HepG2 (cell line): Measurements from ENCODE around the gene TRIM28. TPM values are rescaled to one million over a fixed set of nuclear protein-coding genes. Genes with fewer than 3 reads are reported as not detected.
"Not testable (repeated sequence)": the region's sequence is repeated elsewhere in the genome, so short reads cannot be mapped to it uniquely, and the experiment has no call there.

Source experiments
- ATAC-seq: fragments of 200-7000 bp; cut with Tn5 transposase; 3 replicates; pipeline ENCODE4 v1.9.1; 2020; ENCODE audit warnings: mild to moderate bottlenecking, moderate library complexity
- BruUV-seq: library from RNA; stranded (reverse); fragments of 400-500 nt; replicated peaks from 2 replicates; lab custom pipeline; 2021; lab: Mats Ljungman, UMichigan
- CTCF ChIA-PET: fragments of 300-600 bp; formaldehyde crosslinking; extraction: SDS; loops from one replicate; lab custom pipeline; 2021; ENCODE audit warnings: low total read pairs, inconsistent platforms, low intra/inter-chr PET ratio; lab: Yijun Ruan, JAX
- POLR2A ChIA-PET: fragments of 350-600 bp; sonication (Branson Sonifier 250); formaldehyde crosslinking; loops from one replicate; lab custom pipeline; 2020; ENCODE audit warnings: antibody characterized with exemption, inconsistent platforms; lab: Yijun Ruan, JAX
- DNase-seq: peaks from one replicate; pipeline ENCODE4 v3.0.0-alpha.2; 2015; ENCODE audit warnings: low spot score
- FAIRE-seq: peaks from 3 replicates; lab custom pipeline; 2011; peaks lifted over from hg19 to GRCh38; lab: Jason Lieb, UNC
- H2AFZ ChIP-seq: one replicate; pipeline ENCODE4 v1.6.1; 2011; ENCODE audit warnings: low read length, inconsistent platforms
- H3K27ac ChIP-seq: fragments of 300-600 bp; 3 replicates; pipeline ENCODE4 v1.8.0; 2011; ENCODE audit warnings: mixed run types, mild to moderate bottlenecking, mixed read lengths, low read length, inconsistent platforms; ENCODE audit not compliant: insufficient read depth; ENCODE audit errors: extremely low read length
- H3K27me3 ChIP-seq, 2 experiments: fragments of 200-600 bp in 1 of 2; 2 replicates in 1 of 2; 3 replicates in 1 of 2; pipeline versions ENCODE4 v1.6.0 to v1.8.0; 2011; ENCODE audit warnings: low read length in 2 of 2, mild to moderate bottlenecking in 2 of 2, moderate library complexity in 2 of 2, inconsistent platforms in 1 of 2; ENCODE audit not compliant: insufficient read depth in 2 of 2, control insufficient read depth in 1 of 2
- H3K36me3 ChIP-seq, 2 experiments: fragments of 200-600 bp in 1 of 2; replicated peaks in 1 of 2; 2 replicates in 1 of 2; 3 replicates in 1 of 2; pipeline versions ENCODE4 v1.5.1 to v1.8.0; 2011; ENCODE audit warnings: low read length in 2 of 2, inconsistent platforms in 1 of 2; ENCODE audit not compliant: insufficient read depth in 2 of 2, control insufficient read depth in 1 of 2
- H3K4me1 ChIP-seq: 2 replicates; pipeline ENCODE4 v1.5.1; 2012; ENCODE audit warnings: low read length, inconsistent platforms; ENCODE audit not compliant: insufficient read depth
- H3K4me2 ChIP-seq: 2 replicates; pipeline ENCODE4 v1.6.0; 2011; ENCODE audit warnings: low read depth, low read length, inconsistent platforms
- H3K4me3 ChIP-seq, 3 experiments: fragments of 200-600 bp in 1 of 3; sonication (generic), shearing (Covaris generic) in 1 of 3; replicated peaks in 1 of 3; 2 replicates each; pipeline ENCODE4 v1.5.1; 2011 to 2016; ENCODE audit warnings: low read length in 3 of 3, inconsistent platforms in 2 of 3, low read depth in 2 of 3, mild to moderate bottlenecking in 2 of 3, control low read depth in 1 of 3, mixed read lengths in 1 of 3; ENCODE audit not compliant: insufficient read depth in 1 of 3
- H3K79me2 ChIP-seq: one replicate; pipeline ENCODE4 v1.6.1; 2011; ENCODE audit warnings: low read length, inconsistent platforms; ENCODE audit not compliant: insufficient read depth
- H3K9ac ChIP-seq: 2 replicates; pipeline ENCODE4 v1.6.0; 2011; ENCODE audit warnings: mild to moderate bottlenecking, low read depth, low read length, inconsistent platforms; ENCODE audit not compliant: insufficient read depth
- H3K9me3 ChIP-seq: 2 replicates; pipeline ENCODE4 v1.5.1; 2012; ENCODE audit warnings: mild to moderate bottlenecking, low read length
- H4K20me1 ChIP-seq: 2 replicates; pipeline ENCODE4 v1.6.0; 2011; ENCODE audit warnings: inconsistent platforms, mild to moderate bottlenecking, low read length, moderate library complexity; ENCODE audit not compliant: insufficient read depth
- AGO1 ChIP-seq: fragments of 200-400 bp; formaldehyde crosslinking; IDR thresholded peaks from 2 replicates; pipeline ENCODE4 v1.6.1; 2017; ENCODE audit warnings: mild to moderate bottlenecking, low read depth, low read length, moderate library complexity; ENCODE audit not compliant: poor library complexity, severe bottlenecking
- CENPT ChIP-seq: sonication (generic); formaldehyde crosslinking; IDR thresholded peaks from 2 replicates; pipeline ENCODE4 v1.8.0; 2022; ENCODE audit warnings: low read depth, mild to moderate bottlenecking, moderate library complexity, missing genetic modification reagents
- KLF12 ChIP-seq: sonication (generic); formaldehyde crosslinking; IDR thresholded peaks from 2 replicates; pipeline ENCODE4 v1.4.0; 2020; ENCODE audit warnings: missing genetic modification reagents, borderline replicate concordance
- TRAFD1 ChIP-seq: sonication (generic); formaldehyde crosslinking; IDR thresholded peaks from 2 replicates; pipeline ENCODE4 v1.5.1; 2020; ENCODE audit warnings: missing genetic modification reagents, mild to moderate bottlenecking, borderline replicate concordance
- USF2 ChIP-seq, 2 experiments: sonication (generic) in 1 of 2; formaldehyde crosslinking in 1 of 2; IDR thresholded peaks; 2 replicates each; pipeline versions ENCODE4 v1.5.1 to v1.6.1; 2011 to 2020; ENCODE audit warnings: borderline replicate concordance in 1 of 2, low read depth in 1 of 2, low read length in 1 of 2, mild to moderate bottlenecking in 1 of 2, missing genetic modification reagents in 1 of 2, moderate library complexity in 1 of 2
- ZMAT3 ChIP-seq: sonication (generic); formaldehyde crosslinking; conservative IDR thresholded peaks from 2 replicates; pipeline ENCODE4 v1.7.0; 2021; ENCODE audit warnings: missing genetic modification reagents
- ZNF792 ChIP-seq: IDR thresholded peaks from 2 replicates; pipeline ENCODE4 v1.6.1; 2016
- WGBS: methylation state at CpG from one replicate; pipeline ENCODE4 v1.1.6; 2017; ENCODE audit warnings: low lambda C conversion rate; 5-methylcytosine and 5-hydroxymethylcytosine counted together
- in situ Hi-C: cut with HindIII; loops from 2 replicates; pipeline ENCODE4 v1.10.0; 2017; ENCODE audit warnings: low pct_unique_long_range_greater_than_20kb; ENCODE audit not compliant: extremely low pct_ligation_motif_present
- intact Hi-C: fragments of 100-400 bp; cut with micrococcal nuclease; formaldehyde crosslinking; loops from one replicate; pipeline ENCODE4 v1.10.0; 2022; ENCODE audit not compliant: unreplicated experiment
- polyA plus RNA-seq, 8 experiments: library from polyadenylated mRNA; depleted of rRNA in 3 of 8; stranded (reverse) in 7 of 8; unstranded in 1 of 8; fragments of >200 nt; fragmentation: Illumina TruSeq in 4 of 8; extraction: Trizol in 4 of 8; gene quantifications; 2 replicates each; pipeline versions ENCODE4 v1.2.1 to v1.2.3, GENCODE V29; 2011 to 2016; ENCODE audit warnings: low read depth in 4 of 8, missing spikeins in 1 of 8, mixed read lengths in 1 of 8; ENCODE audit not compliant: insufficient read depth in 1 of 8
- total RNA-seq, 5 experiments: library from RNA; depleted of rRNA; stranded (reverse); fragments of >200 nt; fragmentation: Illumina TruSeq; extraction: Trizol; gene quantifications; 2 replicates each; pipeline ENCODE4 v1.2.3, GENCODE V29; 2016; ENCODE audit warnings: low read depth in 1 of 5
- TF ChIP-seq, protein P1 (sequence below): sonication (generic); formaldehyde crosslinking; IDR thresholded peaks from 2 replicates; pipeline ENCODE4 v1.5.1; 2020; ENCODE audit warnings: missing genetic modification reagents, mild to moderate bottlenecking, borderline replicate concordance

Gene TRIM28
- total and polyA plus RNA-seq, 2 of the 13 experiments (the other 11 are each of a cell fraction or from before 2014, with no cell fraction given): 361 to 439 TPM

DNA sequence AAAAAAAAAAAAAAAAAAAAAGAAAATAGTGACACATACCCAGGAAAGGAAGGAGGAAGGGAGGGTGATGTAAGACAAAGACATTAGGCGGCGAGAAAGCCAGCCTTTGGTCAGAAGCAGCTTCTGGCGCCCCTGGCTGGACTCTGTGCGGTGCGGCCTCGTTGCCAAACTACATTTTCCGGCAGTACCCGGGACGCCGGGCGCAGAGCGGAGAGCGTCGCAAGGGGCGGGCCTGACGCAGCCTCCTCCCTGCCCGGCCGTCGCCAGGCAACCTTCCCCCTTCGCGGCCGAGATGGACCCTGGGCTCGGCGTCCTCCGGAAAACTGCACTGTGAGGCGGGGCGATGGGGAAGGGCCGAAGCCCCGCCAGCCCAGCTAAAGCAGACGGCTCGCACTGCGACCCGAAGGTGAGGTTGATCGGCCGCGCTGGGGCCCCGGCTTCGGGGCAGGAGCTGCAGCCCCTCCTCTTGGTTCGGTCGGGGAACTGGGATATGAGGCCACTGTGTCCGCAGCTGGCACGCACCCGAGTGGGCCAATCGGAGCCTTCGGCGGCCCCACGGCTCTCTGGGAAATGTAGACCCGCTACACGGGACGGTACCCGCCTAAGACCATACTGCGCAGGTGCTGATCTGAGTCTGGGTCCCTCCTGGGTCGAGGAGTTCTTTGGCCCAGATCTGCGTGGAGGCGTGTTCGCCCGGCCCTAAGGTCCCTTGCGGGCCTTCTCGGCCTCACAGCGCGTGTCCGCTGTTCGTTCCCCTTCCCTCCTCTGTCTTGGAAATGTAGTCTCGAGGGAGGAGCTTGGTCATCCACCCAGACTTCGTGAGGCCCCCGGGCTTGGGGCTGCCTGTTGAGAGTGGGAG lies 31.5 kb downstream of the TRIM28 start (continued):
- TF ChIP-seq AGO1 (peak; percentile 63), TRAFD1 (CRISPR knock-in tag) (no peak), ZNF792 (no peak), USF2 (IDR thresholded peaks at IDR 0.05; ENCODE audit: low read depth, low read length) (no peak), USF2 (CRISPR knock-in tag; IDR thresholded peaks at IDR 0.05; ENCODE audit: borderline replicate concordance) (peak; percentile 30; the same call in 1 of the 2 replicates), KLF12 (peak; percentile 27; the same call in 1 of the 2 replicates), CENPT (no peak), ZMAT3 (peak; percentile 77; the same call in 1 of the 2 replicates)
- TF ChIP-seq, protein P1, sequence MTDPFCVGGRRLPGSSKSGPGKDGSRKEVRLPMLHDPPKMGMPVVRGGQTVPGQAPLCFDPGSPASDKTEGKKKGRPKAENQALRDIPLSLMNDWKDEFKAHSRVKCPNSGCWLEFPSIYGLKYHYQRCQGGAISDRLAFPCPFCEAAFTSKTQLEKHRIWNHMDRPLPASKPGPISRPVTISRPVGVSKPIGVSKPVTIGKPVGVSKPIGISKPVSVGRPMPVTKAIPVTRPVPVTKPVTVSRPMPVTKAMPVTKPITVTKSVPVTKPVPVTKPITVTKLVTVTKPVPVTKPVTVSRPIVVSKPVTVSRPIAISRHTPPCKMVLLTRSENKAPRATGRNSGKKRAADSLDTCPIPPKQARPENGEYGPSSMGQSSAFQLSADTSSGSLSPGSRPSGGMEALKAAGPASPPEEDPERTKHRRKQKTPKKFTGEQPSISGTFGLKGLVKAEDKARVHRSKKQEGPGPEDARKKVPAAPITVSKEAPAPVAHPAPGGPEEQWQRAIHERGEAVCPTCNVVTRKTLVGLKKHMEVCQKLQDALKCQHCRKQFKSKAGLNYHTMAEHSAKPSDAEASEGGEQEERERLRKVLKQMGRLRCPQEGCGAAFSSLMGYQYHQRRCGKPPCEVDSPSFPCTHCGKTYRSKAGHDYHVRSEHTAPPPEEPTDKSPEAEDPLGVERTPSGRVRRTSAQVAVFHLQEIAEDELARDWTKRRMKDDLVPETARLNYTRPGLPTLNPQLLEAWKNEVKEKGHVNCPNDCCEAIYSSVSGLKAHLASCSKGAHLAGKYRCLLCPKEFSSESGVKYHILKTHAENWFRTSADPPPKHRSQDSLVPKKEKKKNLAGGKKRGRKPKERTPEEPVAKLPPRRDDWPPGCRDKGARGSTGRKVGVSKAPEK: no peak

DNA sequence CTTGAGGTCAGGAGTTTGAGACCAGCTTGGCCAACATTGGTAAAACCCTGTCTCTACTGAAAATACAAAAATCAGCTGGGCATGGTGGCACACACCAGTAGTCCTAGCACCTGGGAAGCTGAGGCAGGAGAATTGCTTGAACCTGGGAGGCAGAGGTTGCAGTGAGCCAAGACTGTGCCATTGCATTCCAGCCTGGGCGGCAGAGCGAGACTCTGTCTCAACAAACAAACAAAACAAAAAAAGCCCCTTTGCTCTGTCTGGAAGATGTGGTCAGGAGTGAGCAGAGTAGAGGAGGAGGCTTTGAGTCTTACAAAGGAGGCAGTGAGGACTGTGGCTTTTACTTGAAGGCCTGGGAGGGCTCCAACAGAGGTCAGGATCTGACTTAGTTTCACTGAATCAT lies 33.7 kb downstream of the TRIM28 start:
- FAIRE-seq, H3K27me3 ChIP-seq, H3K9me3 ChIP-seq, H3K4me1 ChIP-seq, H3K27ac ChIP-seq, BruUV-seq, H2AFZ ChIP-seq, H3K4me3 ChIP-seq, intact Hi-C loops, ATAC-seq, H4K20me1 ChIP-seq, H3K9ac ChIP-seq, POLR2A ChIA-PET, in situ Hi-C loops, H3K79me2 ChIP-seq, H3K4me2 ChIP-seq, H3K36me3 ChIP-seq, DNase-seq, CTCF ChIA-PET: not testable (repeated sequence)
- WGBS: 94% methylated on average over 2 of the region's 2 CpGs
